A172 (cell line): ENCODE measurements around the gene OR2F1. TPM values are rescaled to one million over a fixed set of nuclear protein-coding genes. Genes with fewer than 3 reads are reported as not detected.
A peak's percentile ranks its signal among the peaks of the same experiment; 100 is the strongest.
"Not testable (repeated sequence)": the region's sequence is repeated elsewhere in the genome, so short reads cannot be mapped to it uniquely, and the experiment has no call there.

Source experiments
- DNase-seq: peaks from one replicate; pipeline ENCODE4 v3.0.0-alpha.2; 2015; ENCODE audit warnings: low spot score
- total RNA-seq: library from RNA; depleted of rRNA; stranded (reverse); fragments of >200 nt; shearing (Covaris generic); gene quantifications from 2 replicates; pipeline ENCODE4 v1.2.3, GENCODE V29; 2014; rRNA removed

The OR2F1 gene
- total RNA-seq, 1 experiment from 2014 or later: not detected

DNA sequence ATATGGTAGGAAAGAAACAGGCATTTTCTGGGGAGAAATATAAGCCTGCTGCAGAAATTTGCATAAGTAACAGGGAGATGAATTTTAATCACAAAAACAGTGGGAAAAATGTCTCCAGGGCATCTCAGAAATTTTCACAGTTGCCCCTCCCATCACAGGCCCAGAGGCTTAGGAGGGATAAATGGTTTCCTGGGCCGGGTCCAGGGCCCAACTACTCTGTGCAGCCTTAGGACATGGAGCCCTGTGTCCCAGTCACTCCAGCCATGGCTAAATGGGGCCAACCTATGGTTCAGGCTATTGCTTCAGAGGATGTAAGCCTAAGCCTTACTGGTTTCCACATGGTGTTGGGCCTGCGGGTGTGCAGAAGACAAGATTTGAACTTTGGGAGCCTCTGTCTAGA is 54.7 kb downstream of the OR2F1 start:
- DNase-seq: no peak

DNA sequence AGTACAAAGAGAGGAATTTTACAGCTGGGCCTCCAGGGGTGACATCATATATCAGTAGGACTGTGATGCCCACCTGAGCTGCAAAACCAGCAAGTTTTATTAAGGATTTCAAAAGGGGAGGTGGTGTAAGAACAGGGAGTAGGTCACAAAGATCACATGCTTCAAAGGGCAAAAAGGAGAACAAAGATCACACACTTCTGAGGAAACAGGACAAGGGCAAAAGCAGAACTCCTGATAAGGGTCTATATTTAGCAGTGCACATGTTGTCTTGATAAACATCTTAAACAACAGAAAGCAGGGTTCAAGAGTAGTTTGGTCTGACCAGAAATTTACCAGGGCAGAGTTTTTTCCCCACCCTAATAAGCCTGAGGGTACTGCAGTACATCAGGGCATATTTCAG is 55.4 kb downstream of the OR2F1 start:
- not testable (repeated sequence) for DNase-seq

DNA sequence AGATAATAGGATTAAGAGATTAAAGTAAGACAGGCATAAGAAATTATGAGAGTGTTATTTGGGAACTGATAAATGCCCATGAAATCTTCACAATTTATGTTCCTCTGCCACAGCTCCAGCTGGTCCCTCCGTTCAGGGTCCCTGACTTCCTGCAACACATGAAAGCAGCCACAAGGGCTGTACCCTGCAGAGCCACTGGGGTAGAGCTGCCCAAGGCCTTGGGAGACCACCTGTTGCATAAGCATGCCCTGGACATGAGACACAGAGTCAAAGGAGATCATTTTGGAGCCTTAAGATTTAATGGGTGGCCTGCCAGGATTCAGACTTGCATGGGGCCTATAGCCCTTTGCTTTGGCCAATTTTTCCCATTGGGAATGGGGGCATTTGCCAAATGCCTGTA is 56.2 kb downstream of the OR2F1 start:
- DNase-seq: not testable (repeated sequence)

DNA sequence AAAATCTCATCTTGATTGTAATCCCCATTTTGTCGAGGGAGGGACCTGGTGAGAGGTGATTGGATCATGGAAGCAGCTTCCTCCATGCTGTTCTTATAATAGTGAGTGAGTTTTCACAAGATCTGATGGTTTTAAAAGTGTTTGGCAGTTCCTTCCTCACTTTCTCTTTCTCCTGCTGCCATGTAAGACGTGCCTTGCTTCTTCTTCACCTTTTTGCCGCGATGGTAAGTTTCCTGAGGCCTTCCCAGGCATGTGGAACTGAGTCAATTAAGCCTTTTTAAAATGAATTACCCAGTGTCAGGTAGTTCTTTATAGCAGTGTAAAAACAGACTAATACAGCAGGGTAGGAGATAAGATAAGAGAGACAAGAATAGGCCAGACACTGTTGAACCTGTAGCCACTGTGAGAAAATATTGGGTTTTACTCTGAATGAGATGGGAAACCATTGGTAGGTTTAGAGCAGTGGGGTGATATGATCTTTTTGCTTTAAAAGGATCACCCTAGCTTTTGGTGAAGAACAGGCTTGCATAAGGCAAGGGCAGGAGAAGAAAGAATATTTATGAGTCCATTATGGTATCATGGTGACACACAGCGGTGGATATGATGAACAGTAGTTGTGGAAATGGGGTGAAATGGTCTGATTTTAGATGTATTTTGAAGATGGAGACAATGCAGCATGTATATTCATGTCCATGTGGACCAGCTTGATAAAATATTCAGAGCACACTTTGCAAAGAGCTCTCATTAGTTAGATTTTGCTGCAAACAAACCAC is 57.0 kb downstream of the OR2F1 start:
- DNase-seq: peak; percentile 4

Other genes with a start within 250 kb of the OR2F1 start
- not detected in 2 replicates for gene CTAGE6, start 197.1 kb upstream of the OR2F1 start, total RNA-seq
- 53.5 and 63.2 TPM in 2 replicates for gene TCAF1, start 52.7 kb upstream of the OR2F1 start, total RNA-seq
- not detected in 2 replicates for gene OR2F2, start 19.6 kb upstream of the OR2F1 start, total RNA-seq
- gene OR6B1, start 45.5 kb downstream of the OR2F1 start, total RNA-seq: not detected in 2 replicates
- gene OR2A5, start 94.1 kb downstream of the OR2F1 start, total RNA-seq: not detected in 2 replicates
- not detected in 2 replicates for gene OR2A25, start 115.0 kb downstream of the OR2F1 start, total RNA-seq
- gene OR2A12, start 131.4 kb downstream of the OR2F1 start, total RNA-seq: not detected in 2 replicates
- gene OR2A2, start 154.7 kb downstream of the OR2F1 start, total RNA-seq: not detected in 2 replicates
- not detected in 2 replicates for gene OR2A14, start 168.3 kb downstream of the OR2F1 start, total RNA-seq
- gene CTAGE4, start 228.6 kb downstream of the OR2F1 start, total RNA-seq: not detected in 2 replicates
- not detected in 2 replicates for gene ARHGEF35, start 241.0 kb downstream of the OR2F1 start, total RNA-seq